Measurements from ENCODE around the gene SLIRP.
"Not testable (repeated sequence)": the region's sequence is repeated elsewhere in the genome, so short reads cannot be mapped to it uniquely, and the experiment has no call there.

The SLIRP gene

DNA sequence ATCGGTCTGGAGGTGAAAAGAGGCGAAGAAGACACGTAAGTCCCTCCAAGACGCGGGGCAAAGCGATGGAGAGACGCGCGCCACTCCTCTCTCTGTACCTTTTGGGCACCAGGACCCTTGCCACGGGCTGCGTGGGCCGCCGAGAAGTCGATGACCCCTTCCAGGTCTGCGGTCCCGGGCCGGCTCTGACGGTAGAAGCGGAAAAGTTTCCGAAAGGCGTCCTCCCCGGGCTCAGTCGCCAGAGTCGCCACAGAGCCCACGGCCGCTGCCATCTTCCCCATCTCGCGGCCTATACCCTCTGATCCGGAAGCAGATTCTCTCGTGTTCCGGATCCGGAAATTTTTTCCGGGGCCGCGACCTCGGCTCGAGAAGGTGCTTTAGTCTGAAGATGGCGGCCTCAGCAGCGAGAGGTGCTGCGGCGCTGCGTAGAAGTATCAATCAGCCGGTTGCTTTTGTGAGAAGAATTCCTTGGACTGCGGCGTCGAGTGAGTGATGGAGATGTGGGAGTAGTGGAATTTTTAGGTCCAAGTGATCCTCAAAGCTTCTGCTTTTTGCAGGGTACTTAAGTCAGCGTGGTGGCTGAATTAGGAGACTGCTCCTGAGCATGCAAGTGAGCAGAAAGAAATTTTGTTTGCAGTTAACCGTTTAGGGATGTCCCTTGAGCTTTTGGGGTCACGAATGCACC, at the start of gene SLIRP, which contains the start of gene ALKBH1:
TSS of gene SLIRP (plus strand) at position 380 of the 685 bp plus-strand sequence. CDS start at position 389, 9 bp downstream.
TSS of gene ALKBH1 (minus strand) at position 300 of the 685 bp plus-strand sequence. CDS start at position 281, 19 bp downstream.
- peak; percentile 20 to 94 (median 78) for DNase-seq

DNA sequence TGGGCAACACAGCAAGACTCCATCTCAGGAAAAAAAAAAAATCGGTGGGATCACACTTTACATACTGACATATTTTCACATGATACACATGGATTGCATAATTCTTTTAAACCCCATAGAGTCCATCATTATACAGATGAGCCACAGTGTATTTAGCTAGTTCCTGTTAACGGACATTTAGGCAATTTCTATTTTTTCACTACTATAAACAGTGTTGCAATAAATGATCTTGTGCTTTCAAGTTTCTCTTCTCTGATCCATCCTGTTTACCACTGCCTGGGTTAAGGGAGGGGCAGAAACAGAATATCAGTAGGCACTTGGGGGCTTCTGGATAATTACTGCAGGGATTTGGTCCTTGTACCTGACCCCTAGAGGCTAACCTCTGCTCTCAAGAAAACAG, 48.1 kb upstream of the SLIRP start:
- no peak for DNase-seq

DNA sequence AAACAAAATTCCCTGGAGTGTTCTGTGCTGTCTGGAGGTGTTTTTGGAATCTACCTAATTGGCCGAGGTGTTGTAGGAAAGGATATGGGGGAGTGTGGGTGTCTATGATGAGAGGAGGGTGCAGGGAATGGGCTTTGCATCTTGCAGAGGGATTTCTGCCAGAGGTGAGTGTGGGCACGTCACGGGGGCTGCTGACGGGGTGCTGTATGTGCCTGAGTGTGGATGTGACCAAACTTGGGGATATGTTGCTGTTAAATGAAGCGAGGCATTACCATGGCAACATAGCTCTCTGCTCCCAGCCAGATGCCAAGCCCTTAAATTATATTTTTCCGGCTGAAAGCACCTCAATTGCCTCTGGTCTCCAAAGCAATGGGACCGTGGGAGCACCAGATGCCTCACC, 47.1 kb upstream of the SLIRP start:
- peak in 16 of 51 donors; percentile 2 to 57 (median 19) for DNase-seq

DNA sequence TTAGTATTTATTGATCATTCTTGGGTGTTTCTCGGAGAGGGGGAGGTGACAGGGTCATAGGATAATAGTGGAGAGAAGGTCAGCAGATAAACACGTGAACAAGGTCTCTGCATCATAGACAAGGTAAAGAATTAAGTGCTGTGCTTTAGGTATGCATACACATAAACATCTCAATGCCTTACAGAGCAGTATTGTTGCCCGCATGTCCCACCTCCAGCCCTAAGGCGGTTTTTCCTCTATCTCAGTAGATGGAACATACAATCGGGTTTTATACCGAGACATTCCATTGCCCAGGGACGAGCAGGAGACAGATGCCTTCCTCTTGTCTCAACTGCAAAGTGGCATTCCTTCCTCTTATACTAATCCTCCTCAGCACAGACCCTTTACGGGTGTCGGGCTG, 46.3 kb upstream of the SLIRP start:
- not testable (repeated sequence) for DNase-seq

DNA sequence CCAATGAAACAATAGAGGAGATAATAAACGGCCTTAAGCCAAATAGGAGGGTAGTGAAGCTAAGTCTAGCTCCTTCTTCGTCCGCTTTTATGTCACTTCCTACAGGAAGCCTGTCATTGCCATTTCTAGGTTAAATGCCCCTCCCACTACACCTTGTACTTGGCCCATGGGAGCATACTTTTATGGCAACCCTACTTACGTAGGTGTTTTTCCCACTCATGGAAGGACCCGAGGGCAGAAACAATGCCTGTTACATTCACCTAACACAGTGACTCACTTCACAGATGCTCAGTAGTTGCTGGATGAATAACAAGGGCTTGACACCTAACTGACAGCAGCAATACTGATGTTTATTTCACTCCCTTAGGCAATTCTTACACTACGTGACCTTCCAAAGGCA, 44.6 kb upstream of the SLIRP start:
- DNase-seq = no peak

DNA sequence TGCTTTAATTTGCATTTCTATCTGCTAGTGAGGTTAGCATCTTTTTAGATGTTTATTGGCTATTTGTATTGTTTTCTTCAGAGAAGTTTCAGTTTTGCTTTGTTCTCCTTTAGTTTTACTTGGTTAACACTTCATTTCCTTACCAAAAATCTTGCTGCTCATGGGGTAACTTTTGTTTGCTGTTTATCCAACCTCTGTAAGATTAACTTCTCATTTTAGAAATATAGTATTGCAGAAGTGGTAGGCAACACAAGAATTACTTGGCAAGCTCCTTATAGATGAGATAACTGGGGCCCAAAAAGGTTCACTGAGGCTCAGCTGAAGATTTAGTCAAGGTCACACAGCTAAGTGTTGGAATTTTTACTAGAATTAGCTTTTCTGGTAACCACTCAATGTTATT, 40.6 kb upstream of the SLIRP start:
- DNase-seq = no peak

DNA sequence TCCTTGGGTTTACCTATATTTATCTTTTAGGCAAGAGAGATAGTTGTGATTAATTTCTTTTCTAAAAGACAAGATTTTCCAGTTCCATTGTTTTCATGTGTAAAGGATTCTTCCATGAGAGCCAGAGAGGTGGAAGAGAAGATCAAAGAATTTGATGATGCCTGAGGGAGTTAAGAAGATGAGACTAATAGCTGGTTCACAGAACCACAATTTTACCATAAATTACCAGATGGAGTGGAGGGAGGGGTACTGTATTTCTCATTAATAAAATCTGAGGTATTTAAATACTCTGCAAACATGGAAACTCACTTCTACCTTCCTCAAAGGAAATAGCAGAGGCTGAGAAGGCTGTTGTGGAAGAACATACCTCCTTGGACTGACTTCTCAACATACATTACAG, 34.7 kb upstream of the SLIRP start:
- DNase-seq = no peak

DNA sequence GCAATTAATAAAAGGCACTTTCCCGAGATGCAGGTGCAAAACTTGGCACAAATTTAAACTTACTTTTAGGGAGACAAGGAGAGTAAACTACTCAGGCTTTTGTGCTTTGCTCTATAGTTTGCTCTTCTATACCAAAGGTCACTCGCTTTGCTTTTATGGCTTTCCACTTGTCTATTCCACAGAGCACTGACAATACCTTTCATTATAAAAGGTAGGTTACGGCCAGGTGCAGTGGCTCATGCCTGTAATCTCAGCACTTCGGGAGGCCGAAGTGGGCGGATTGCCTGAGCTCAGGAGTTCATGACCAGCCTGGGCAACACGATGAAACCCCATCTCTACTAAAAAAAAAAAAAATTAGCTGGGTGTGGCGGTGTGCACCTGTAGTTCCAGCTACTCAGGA, 33.0 kb upstream of the SLIRP start:
- no peak for DNase-seq

DNA sequence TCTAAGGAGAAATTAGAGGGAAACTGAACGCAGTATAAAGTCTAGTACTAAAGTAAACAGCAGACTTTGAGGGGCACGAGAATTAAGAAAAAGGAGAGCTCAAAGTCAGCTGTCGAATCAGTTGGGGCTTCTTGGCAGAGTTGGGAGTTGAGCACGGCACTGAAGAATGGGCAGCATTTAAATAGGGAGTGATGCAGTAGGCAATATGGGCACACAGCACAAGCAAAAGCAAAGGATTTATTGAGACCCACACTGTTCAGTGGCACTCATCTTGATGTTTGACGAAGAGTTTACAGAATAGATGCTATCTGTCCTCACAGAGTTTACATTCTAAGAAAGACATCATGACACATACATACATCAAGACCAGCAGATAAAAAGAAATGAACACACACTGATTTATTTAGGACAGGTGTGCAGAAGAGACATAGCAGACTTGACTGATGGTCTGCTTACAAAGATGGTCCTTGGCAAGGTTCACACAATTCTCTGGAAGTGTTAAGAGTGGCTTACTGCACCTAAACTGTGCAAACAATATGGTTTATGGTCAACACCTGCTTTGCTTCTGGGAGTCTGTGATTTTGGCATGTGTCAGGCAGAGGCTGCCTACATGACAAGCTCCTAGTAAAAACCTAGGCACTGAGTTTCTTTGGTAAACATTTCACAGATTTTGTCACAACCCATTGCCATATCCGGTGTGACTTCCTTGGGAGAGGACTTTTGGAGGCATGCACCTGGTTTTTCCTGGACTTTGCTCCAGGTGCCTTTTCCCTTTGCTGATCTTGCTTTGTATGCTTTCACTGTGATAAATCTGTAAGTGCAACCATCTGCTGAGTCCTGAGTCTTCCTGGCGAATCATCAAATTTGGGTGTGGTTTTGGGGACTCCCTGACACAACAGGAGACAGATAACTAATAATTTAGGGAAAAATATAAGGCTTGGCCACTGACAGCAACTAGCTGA, 26.4 kb upstream of the SLIRP start:
- DNase-seq = peak in 1 of 51 donors; percentile 15

DNA sequence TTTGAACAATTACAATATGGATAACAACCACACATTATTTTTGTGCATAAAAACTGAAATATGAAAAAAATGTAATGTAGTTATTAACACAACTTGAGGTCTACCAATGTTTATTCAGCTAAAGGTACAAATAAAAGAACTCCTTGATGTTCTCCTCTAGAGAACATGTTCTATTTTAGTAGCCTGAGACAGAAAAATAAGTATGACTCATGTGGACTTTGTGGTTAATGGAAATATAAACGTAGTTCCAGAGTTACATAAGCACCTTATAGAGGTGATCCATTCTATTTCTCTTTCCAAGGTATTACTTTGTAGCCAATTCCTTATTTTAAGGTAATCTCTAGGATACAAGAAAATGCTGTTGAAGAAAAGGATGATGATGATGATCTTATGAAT, 25.7 kb upstream of the SLIRP start:
- no peak for DNase-seq

DNA sequence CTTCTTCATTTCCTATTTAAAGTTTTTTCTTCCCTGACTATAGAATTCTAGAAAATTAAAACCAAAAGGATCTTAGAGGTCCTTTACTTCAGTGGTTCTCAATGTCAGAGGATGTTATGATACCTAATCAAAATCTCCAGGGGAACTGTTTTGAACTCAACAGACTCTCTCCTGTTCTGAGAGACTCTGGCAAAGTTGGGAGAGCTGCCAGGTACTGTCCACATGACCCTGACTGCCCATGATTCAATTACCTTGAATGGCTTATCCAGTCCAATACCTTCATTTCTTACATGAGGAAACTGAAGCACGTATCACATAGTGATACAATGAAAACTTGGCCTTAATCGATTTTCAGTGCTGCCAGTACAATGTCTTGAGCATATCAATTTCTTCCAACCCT, 16.6 kb upstream of the SLIRP start:
- DNase-seq = peak in 4 of 51 donors; percentile 0 to 2 (median 2)

DNA sequence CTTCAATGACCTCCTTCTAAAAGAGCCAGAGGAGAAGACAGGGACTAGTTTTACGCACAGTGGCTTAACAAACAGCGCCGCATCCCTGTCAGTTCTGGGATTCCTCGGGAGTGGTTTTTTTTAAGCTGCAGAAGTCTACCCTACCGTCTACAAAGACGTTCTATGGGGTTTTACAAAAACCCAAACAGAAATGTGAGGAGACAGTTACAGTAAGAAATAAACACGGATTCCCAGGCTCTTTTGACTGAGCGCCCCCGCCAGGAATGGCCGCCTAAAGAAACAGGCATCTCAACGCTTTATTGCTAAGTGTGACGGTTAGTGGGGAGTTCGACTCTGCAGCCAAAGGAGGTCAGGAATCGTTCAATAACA, 564 bp upstream of the SLIRP start:
- DNase-seq = peak in 22 of 51 donors; percentile 13 to 78 (median 38)

DNA sequence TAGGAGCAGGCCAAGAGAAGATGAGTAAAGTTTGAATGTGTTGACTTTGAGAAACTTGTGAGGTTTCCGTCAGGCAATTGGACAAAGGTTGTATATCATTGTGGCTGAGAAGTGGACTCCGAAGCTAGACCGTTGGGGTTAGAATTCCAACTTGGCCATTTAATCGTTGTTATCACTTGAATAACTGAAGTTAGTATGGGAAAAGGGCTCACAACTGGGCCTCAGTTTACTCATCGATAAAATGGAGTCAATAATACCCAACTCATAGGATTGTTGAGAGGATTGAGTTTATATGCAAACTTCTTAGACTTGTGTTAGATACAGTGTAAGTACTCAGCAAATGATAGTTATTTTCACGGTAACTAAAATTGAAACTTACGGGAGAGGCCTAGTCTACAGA, 846 bp downstream of the SLIRP start:
- no peak for DNase-seq

DNA sequence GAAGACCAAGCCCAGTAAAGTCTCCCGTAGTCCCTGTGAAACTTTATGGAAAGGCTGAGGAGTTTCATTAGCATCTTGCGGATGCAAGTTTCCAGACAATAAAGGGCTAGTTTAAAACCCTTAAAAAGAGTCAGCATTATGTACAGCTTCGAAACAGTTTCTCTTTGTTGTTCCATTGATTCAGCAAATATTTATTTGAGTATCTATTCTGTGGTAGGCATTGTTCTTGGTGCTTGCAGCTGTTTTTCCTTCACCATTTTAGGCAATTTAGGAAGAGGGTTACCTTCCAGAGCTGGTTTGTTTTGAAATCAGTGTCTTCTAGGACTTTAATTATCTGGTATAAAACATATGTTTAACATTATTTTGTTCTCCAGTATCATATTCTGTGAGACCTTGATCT, 1.5 kb downstream of the SLIRP start:
- DNase-seq = peak in 1 of 51 donors; percentile 3

DNA sequence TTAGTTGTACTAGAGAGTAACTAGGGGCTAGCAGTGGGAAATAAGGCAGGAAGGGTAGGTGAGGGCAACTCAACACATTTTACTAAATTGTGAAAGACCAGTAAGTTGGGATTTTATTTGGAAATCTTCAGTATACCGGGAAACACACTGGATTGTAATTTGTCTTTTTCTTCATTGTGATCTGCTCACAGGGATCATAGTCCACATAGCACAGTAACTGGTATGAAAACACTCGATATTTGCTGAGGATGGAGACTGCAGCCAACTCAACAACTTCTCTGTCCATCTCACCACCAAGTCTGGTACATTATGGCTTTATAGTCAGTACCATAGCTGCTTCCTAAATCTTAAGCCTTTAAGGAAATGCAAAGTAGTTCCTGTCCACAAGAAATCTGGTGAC, 2.5 kb downstream of the SLIRP start:
- no peak for DNase-seq

DNA sequence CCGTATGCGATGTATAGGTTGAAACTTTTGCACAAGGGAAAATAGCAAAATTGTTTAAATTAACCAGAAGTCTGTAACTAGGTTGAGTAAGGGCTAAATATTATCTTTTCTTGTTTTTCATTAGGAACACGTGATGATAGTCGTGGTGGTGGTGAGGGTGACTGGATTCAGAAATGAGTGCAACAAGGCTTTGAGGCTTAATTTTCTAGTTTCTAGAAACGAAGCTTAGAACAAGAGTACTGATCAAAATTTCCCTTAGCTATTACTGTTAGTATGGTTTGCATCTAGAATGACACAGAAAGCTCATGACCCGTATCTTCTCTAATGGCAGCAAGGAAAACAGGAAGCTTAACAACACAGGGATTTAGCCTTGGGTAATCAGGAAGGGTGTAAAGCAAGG, 7.0 kb downstream of the SLIRP start:
- DNase-seq = no peak

DNA sequence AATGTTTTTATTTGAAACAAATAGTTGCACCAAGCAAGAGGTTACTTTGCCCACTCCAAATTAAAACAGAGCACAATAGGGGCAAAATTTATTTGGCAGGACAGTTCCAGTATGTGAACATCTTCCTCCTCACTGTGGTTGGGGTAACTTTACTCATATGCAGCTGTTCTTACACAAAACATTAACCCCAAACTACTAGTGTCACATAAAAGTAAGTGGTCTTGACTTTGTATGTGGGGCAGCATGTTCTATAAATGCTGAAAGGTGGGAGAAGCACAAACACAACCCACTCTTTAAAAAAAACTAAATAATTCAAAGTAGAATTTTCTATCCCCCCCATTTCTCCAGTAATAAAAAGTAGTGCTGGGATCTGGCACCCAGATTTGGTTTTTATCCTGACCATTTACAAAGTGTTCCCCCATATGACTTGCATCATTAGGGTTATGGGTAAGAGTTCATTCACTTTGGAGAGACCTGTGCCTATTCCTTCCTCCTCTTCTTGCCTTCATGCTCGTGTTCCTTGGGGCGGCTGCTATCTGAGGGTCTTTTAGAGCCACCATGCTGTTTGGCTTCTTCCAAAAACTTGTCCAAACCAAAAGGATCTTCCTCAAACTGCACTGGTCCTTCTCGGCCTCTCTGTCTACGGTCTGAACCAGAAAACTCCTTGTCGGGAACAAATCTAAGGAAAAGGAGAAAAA, 9.9 kb downstream of the SLIRP start:
- no peak for DNase-seq

DNA sequence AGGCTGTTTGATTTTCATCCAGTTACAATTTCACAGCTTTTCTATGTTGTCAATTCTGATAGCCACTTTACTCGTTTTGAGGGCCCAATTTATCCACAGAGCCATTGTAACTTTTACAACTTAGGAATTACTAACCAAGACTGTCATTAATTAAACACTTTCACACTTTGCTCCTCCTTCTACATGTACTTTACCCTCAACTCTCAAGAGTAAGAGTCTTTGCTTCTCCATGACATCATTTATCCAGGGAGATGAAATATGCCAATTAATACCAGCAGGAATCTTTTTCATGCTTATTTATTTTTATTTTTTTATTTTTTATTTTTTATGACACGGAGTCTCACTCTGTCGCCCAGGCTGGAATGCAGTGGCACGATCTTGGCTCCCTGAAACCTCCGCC, 13.5 kb downstream of the SLIRP start:
- DNase-seq = no peak

DNA sequence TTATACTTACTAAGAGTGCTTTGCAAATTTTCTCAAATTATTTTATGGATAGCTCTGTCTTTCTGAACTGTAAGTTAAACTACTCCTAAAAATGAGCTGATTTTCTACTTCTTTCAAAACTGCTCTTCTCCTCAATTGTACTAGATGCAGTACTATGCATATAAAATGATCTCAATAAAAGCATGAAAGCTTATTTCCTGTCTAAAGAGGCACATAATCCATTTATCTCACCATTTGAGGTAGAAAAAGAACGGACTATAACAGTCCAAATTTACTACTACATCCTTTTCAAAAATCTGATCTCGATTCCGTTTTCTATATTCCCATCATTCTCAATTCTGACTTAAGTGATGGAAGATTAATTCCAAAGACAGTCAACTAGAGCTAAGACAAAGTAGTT, 14.4 kb downstream of the SLIRP start:
- DNase-seq = no peak

DNA sequence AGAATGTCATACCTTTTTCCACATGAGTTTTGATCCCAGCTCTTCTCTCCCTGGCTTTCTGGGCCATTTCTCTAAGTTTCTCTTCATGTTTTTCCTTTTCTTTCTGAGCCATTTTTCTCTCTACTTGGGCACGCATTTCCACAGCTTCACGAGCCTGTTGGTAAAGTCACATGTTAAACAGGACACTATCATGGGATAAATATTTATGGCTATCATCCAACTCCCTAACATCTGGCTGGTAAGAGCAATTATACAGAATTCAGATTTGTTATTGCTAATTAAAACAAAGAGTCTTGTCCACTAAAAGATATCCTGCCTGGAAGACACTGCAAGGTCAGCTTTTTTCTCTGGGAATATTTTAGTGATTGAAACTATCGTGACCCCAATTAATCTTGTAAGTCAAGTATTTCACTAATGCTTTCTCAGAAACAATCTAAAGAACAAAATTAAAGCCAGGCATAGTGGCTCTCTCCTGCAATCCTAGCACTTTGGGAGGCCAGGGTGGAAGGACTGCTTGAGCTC, 23.1 kb downstream of the SLIRP start:
- no peak for DNase-seq

DNA sequence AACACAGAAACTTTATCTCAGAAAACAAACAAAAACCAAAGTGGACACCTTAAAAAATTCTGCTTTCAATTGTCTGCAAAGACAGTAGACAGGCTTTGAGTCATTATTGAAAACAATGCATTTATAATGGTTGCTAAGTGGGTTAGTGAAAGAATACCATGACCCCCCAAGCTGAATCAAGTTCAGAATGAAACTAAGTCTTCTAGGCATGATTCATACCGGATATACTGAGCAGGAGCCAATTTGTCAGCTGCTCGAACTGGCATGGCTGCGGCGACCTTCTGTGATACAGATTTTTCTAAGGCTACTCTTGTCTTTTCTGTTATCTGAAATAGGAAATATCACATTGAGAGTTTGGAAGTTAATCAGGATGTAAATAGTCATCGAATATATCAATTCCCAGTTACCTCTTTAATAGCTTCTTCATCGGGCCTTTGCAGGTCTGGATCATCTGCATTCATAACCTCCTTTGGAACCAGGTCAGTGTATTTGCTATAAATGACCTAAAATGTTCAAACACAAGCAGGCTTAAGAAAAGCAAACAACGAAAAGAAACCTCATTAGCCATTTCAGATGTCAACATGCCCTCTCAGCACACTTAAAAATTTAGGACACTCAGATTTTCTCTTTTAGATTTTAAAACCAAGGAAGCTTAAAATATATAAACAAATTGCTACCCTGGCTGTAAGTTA, 30.8 kb downstream of the SLIRP start:
- peak in 8 of 51 donors; percentile 0 to 18 (median 6) for DNase-seq

Data from hypothalamus (tissue), 51 donors.